Measurements from ENCODE around the gene EVC2. TPM values are rescaled to one million over a fixed set of nuclear protein-coding genes. Genes with fewer than 3 reads are reported as not detected.

Gene EVC2
- total RNA-seq, 2 donors from 2014 or later = 9.7 to 11.7 TPM

DNA sequence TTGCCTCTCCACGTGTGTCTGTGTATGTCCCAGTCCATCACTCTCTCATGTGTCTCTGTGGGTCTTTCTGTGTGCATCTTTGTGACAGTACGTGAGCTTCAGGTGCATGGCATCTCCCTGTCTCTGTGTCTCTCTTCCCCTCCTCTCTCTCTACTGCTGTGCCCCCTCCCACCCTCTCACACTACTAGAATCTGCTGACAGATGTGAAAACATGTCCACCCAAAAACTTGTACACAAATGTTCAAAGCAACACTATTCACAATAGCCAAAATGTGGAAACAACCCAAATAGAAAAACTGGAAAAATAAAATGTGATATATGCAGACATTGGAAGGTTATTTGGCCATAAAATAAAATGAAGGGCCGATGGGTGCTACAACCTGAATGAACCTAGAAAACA is 12.6 kb upstream of the EVC2 start:
- Histone ChIP-seq H3K9me3 (ENCODE audit: control insufficient read depth, low read length) (no peaks in the 10 kb centered on the region), H3K4me1 (ENCODE audit: control insufficient read depth, insufficient read depth, low read length) (no peaks in the 10 kb centered on the region), H3K27ac (ENCODE audit: low read depth, low read length) (no peak overlapping the region), H3K9ac (ENCODE audit: extremely low read depth, low read length, poor library complexity, severe bottlenecking) (no peak overlapping the region), H3K27me3 (ENCODE audit: control insufficient read depth, insufficient read depth, low read length, poor library complexity, severe bottlenecking) (peaks cover 19% of the 10 kb centered on the region), H3K36me3 (ENCODE audit: control insufficient read depth, insufficient read depth, low read length) (peaks cover 9% of the 10 kb centered on the region), H3K4me3 (ENCODE audit: low read length) (no peak overlapping the region)
- TF ChIP-seq, protein P1, sequence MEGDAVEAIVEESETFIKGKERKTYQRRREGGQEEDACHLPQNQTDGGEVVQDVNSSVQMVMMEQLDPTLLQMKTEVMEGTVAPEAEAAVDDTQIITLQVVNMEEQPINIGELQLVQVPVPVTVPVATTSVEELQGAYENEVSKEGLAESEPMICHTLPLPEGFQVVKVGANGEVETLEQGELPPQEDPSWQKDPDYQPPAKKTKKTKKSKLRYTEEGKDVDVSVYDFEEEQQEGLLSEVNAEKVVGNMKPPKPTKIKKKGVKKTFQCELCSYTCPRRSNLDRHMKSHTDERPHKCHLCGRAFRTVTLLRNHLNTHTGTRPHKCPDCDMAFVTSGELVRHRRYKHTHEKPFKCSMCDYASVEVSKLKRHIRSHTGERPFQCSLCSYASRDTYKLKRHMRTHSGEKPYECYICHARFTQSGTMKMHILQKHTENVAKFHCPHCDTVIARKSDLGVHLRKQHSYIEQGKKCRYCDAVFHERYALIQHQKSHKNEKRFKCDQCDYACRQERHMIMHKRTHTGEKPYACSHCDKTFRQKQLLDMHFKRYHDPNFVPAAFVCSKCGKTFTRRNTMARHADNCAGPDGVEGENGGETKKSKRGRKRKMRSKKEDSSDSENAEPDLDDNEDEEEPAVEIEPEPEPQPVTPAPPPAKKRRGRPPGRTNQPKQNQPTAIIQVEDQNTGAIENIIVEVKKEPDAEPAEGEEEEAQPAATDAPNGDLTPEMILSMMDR (conservative IDR thresholded peaks at IDR 0.05) = no peak
- WGBS, 2 experiments (ENCODE audit: insufficient coverage in 1 of 2, insufficient read length in 1 of 2) = 87 to 95% methylated on average over 3 of the region's 3 CpGs
- peaks cover 28% of the 10 kb centered on the region for H3K4me1 Mint-ChIP-seq
- no peak overlapping the region for H3K27ac Mint-ChIP-seq
- no peak for DNase-seq
- H3K4me3 Mint-ChIP-seq = no peak overlapping the region
- H3K9me3 Mint-ChIP-seq = peaks cover 2% of the 10 kb centered on the region
- H3K36me3 Mint-ChIP-seq (ENCODE audit: low read depth) = peaks cover 62% of the 10 kb centered on the region
- H3K27me3 Mint-ChIP-seq (ENCODE audit: insufficient read depth) = peaks cover 14% of the 10 kb centered on the region

DNA sequence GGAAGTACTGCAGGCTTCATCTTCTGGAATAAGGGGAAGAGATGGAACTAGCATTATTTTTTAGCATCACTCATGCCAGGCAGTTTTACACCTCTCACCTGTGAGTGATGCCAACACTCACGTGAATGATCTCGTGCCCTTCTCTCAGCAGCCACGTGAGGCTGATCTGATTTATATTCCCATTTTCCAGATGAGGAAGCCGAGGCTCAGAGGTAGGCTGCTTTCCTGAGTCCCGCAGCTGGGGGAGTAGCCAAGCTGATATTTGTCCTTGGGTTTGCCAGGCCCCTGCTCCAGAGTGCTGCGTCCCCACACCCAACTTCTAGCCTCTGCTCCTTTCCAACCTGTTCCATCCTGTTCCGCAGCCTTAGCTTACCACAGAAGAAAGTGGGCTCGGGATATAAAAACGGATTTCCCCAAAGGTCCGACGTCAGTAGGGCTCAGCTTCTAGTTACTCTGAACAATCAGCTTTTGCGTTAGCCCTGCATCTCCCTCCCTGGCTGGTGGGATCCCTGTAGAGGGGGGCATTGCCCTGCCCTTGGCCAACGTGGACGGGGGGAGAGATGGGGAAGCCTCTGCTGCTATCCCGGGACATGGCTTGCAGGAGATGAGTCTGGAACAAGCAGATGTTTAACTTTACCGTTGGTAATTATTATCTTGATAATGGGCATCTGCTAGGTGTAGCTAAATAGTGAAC is 11.9 kb upstream of the EVC2 start:
- Mint-ChIP-seq H3K27me3 (ENCODE audit: insufficient read depth) (peaks cover 14% of the 10 kb centered on the region), H3K36me3 (ENCODE audit: low read depth) (peaks cover 56% of the 10 kb centered on the region), H3K9me3 (peaks cover 5% of the 10 kb centered on the region), H3K4me3 (no peak overlapping the region), H3K4me1 (peaks cover 29% of the 10 kb centered on the region), H3K27ac (no peak overlapping the region)
- WGBS, 2 experiments (ENCODE audit: insufficient coverage in 1 of 2, insufficient read length in 1 of 2) = 86 to 95% methylated on average over 11 to 16 of the region's 16 CpGs
- Histone ChIP-seq H3K27ac (ENCODE audit: low read depth, low read length) (no peak overlapping the region), H3K27me3 (ENCODE audit: control insufficient read depth, insufficient read depth, low read length, poor library complexity, severe bottlenecking) (peaks cover 19% of the 10 kb centered on the region), H3K9ac (ENCODE audit: extremely low read depth, low read length, poor library complexity, severe bottlenecking) (no peak overlapping the region), H3K9me3 (ENCODE audit: control insufficient read depth, low read length) (peaks cover 2% of the 10 kb centered on the region), H3K36me3 (ENCODE audit: control insufficient read depth, insufficient read depth, low read length) (peaks cover 7% of the 10 kb centered on the region), H3K4me1 (ENCODE audit: control insufficient read depth, insufficient read depth, low read length) (no peaks in the 10 kb centered on the region), H3K4me3 (ENCODE audit: low read length) (no peak overlapping the region)
- TF ChIP-seq, protein P1 (conservative IDR thresholded peaks at IDR 0.05) = no peak
- no peak for DNase-seq

DNA sequence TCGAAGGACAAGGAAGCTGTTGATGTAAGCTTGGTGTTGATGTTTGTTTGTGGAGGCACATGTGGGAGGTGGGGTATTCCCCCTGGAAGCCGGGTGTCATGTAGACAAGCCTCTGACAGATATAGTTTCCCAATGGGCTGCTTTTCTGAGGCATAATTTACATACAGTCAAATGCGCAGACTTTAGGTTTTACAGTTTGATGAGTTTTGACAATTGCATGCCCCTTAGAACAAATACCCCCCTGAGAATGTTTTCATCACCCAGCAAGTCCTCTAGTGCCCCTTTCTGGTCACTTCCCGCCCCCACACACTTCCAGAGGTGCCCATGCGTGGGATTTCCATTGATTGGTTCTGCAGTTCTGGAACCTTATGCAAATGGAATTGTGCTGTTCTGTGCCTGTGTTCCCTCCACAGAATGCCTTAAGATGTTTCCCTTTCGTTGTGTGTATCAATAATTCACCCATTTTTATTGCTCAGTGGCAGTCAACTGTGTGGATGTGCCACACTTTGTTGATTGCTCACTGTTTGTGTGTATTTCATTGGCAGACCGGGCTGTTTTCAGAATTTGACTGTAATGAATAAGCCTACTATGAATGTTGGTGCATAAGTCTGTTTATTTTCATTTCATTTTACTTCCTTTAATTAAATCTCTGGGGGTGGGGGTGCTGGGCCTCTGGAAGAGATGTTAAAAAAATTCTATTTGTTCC is 11.1 kb upstream of the EVC2 start:
- peaks cover 17% of the 10 kb centered on the region for H3K27me3 Mint-ChIP-seq (ENCODE audit: insufficient read depth)
- no peak overlapping the region for H3K9ac ChIP-seq (ENCODE audit: extremely low read depth, low read length, poor library complexity, severe bottlenecking)
- peaks cover 56% of the 10 kb centered on the region for H3K36me3 Mint-ChIP-seq (ENCODE audit: low read depth)
- peaks cover 11% of the 10 kb centered on the region for H3K9me3 Mint-ChIP-seq
- no peak overlapping the region for H3K4me3 Mint-ChIP-seq
- DNase-seq = no peak
- TF ChIP-seq, protein P1 (conservative IDR thresholded peaks at IDR 0.05) = no peak
- no peak overlapping the region for H3K27ac ChIP-seq (ENCODE audit: low read depth, low read length)
- no peak overlapping the region for H3K4me3 ChIP-seq (ENCODE audit: low read length)
- H3K36me3 ChIP-seq (ENCODE audit: control insufficient read depth, insufficient read depth, low read length) = peaks cover 7% of the 10 kb centered on the region
- peaks cover 29% of the 10 kb centered on the region for H3K4me1 Mint-ChIP-seq
- WGBS, 2 experiments (ENCODE audit: insufficient coverage in 1 of 2, insufficient read length in 1 of 2) = 91 to 93% methylated on average over 4 to 7 of the region's 7 CpGs
- H3K27me3 ChIP-seq (ENCODE audit: control insufficient read depth, insufficient read depth, low read length, poor library complexity, severe bottlenecking) = peaks cover 19% of the 10 kb centered on the region
- H3K27ac Mint-ChIP-seq = no peak overlapping the region
- H3K9me3 ChIP-seq (ENCODE audit: control insufficient read depth, low read length) = peaks cover 10% of the 10 kb centered on the region
- H3K4me1 ChIP-seq (ENCODE audit: control insufficient read depth, insufficient read depth, low read length) = no peaks in the 10 kb centered on the region
